CD4-positive, alpha-beta T cell treated with Interleukin-2 at 100 ng/mL for 4 hours (primary cell): Measurements from ENCODE around the gene PRR5L.
"Not testable (repeated sequence)": the region's sequence is repeated elsewhere in the genome, so short reads cannot be mapped to it uniquely, and the experiment has no call there.

Source experiments
- DNase-seq: peaks from one replicate; pipeline ENCODE4 v3.0.0-alpha.2; 2020; ENCODE audit warnings: low spot score

The PRR5L gene

GRCh38 chr11:36281850-36282249 is 14.2 kb upstream of the PRR5L start:
- no peak for DNase-seq

GRCh38 chr11:36282926-36283325 is 13.2 kb upstream of the PRR5L start:
- no peak for DNase-seq

GRCh38 chr11:36288442-36289225 is 7.5 kb upstream of the PRR5L start:
- DNase-seq = no peak

GRCh38 chr11:36289226-36289852 is 6.7 kb upstream of the PRR5L start, which contains the start of gene COMMD9:
Gene COMMD9, minus strand, starts transcription at chr11:36289424. Its CDS starts 12 bp downstream, at chr11:36289412.
- DNase-seq = peak; percentile 94

- peak; percentile 72 for DNase-seq
Measured at GRCh38 chr11:36292311-36292722, 3.8 kb upstream of the PRR5L start.

GRCh38 chr11:36296884-36297543 is 926 bp downstream of the PRR5L start:
- no peak for DNase-seq

GRCh38 chr11:36300650-36301049 is 4.6 kb downstream of the PRR5L start:
- no peak for DNase-seq

- DNase-seq = no peak
Measured at GRCh38 chr11:36304351-36304750, 8.3 kb downstream of the PRR5L start.

GRCh38 chr11:36305047-36305446 is 9.0 kb downstream of the PRR5L start:
- DNase-seq = no peak

- DNase-seq = peak; percentile 53
Measured at GRCh38 chr11:36306888-36307287, 10.8 kb downstream of the PRR5L start.

GRCh38 chr11:36308577-36308976 is 12.5 kb downstream of the PRR5L start:
- no peak for DNase-seq

- DNase-seq = no peak
Measured at GRCh38 chr11:36309779-36310178, 13.7 kb downstream of the PRR5L start.

- DNase-seq = no peak
Measured at GRCh38 chr11:36311926-36312595, 16.0 kb downstream of the PRR5L start.

- no peak for DNase-seq
Measured at GRCh38 chr11:36312611-36313472, 16.8 kb downstream of the PRR5L start.

- DNase-seq = no peak
Measured at GRCh38 chr11:36313750-36314433, 17.8 kb downstream of the PRR5L start.

GRCh38 chr11:36314434-36314767 is 18.3 kb downstream of the PRR5L start:
- no peak for DNase-seq

GRCh38 chr11:36316049-36316448 is 20.0 kb downstream of the PRR5L start:
- DNase-seq = no peak

- DNase-seq = no peak
Measured at GRCh38 chr11:36317992-36318391, 21.9 kb downstream of the PRR5L start.

GRCh38 chr11:36324956-36325355 is 28.9 kb downstream of the PRR5L start:
- not testable (repeated sequence) for DNase-seq

- DNase-seq = not testable (repeated sequence)
Measured at GRCh38 chr11:36325403-36325802, 29.3 kb downstream of the PRR5L start.
